Measurements from ENCODE around the gene C5.

The C5 gene

DNA sequence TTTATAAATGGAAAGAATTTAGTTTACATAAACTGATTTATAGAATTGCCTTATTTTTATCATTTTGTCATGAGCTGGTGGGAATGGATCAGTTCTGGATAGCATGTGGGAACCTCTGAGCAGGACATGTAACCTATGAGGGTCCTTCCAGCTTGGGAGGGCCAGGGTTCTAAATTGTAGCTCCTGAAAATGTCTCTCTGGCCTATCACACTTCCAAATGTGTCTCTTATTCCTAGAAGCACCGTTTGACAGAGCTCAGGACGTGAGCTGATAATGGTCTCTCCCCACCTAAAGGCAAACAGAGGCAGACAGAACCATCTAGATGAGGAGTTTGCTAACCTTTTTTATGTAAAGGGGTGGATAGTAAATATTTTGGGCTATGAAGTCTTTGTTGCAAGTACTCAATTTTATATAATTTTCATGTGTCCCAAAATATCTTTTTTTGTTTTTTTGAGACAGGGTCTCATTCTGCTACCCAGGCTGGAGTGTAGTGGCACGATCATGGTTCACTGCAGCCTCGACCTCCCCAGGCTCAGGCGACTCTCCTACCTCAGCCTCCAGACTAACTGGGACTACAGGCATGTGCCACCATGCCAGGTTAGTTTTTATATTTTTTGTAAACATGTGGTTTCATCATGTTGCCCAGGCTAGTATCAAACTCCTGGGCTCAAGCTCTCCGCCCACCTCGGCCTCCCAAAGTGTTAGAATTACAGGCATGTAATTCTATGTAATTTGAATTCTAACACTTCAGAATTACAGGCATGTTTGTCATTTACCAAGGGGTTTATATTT is 127.5 kb downstream of the C5 start:
- DNase-seq: no peak

DNA sequence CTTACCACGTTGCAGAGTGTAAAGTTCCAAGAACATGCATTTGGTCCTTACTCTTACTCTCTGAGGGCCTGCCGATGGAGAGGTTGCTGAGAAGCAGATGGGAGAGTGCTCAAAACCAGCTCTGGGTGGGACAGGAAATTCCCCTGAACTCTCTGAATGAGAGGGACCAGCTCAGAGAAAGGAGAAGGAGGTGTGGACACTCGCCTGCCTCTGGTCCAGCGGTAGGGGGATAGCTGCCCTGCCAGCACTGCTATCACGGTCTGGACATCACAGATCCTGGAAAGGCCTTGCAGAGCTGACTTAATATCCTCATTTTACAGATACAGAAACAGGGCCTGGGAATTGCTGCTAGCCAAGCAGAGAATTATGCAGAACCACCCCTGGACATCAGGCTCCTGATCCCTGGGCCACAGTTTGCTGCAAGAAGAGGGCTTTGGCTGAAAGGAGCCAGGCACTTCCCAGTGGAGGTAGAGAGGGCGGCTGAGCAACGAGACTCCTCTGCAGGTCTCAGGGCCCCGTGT is 128.4 kb downstream of the C5 start:
- DNase-seq: no peak

DNA sequence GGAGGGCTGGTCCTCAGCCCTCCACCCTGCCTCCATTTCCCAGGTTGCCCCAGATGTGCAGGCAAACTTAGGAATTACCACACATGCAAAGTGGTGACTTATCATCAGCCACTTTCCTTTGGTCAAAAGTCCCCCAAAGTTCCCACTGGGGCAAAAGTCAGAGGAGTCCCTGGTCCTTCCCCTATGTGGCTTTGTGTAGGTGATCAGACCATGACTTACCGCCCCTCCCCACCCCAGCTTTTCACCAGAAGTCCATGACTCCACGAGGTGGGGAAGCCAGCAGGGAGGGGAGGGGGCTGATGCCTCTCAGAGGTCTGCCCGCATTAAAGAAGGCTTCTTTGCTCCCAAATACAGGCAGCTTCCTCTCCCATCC is 129.3 kb downstream of the C5 start:
- DNase-seq: no peak

DNA sequence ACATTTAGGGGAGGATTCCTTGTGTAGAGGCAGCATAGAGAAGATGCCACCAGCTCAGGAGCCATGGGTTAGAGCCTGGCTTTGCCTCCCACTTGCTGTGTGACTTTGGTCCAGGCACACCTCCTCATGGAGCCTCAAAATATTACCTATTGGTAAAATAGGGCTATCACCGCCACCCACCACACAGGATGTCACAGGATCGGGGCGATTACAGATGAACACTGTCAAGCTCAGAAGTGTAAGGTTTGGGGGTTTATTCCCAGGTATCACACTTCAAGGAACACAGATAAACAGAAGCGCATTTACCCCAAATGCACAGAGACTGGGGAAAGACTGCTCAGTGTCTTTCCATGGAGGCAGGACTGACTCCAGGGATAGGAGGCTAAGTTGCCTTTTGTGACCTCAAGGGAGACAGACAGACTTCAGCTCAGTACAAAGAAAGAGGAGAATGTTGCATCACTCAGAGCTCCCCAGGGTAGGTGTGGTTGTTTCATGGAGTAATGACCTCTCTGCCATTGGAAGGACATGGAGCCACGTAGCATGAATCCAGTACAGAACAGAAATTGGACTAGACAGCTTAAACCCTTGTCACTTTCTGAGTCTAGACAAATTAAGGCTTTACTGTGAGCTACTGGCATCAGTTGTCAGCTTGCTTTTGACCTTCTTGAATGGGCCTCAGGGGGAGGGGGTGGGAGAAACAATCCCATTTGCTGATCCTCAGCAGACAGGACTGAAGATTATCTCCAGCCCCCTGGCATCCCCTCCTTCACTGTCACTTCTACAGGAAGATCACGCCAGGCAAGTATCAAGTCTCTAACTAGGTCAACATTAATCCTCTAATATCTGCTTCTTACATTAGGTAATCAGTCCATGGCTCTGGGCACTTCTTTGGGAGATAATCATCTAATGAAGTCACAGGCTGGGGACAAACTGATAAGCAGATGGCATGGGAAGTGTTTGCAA is 130.0 kb downstream of the C5 start:
- DNase-seq: no peak

DNA sequence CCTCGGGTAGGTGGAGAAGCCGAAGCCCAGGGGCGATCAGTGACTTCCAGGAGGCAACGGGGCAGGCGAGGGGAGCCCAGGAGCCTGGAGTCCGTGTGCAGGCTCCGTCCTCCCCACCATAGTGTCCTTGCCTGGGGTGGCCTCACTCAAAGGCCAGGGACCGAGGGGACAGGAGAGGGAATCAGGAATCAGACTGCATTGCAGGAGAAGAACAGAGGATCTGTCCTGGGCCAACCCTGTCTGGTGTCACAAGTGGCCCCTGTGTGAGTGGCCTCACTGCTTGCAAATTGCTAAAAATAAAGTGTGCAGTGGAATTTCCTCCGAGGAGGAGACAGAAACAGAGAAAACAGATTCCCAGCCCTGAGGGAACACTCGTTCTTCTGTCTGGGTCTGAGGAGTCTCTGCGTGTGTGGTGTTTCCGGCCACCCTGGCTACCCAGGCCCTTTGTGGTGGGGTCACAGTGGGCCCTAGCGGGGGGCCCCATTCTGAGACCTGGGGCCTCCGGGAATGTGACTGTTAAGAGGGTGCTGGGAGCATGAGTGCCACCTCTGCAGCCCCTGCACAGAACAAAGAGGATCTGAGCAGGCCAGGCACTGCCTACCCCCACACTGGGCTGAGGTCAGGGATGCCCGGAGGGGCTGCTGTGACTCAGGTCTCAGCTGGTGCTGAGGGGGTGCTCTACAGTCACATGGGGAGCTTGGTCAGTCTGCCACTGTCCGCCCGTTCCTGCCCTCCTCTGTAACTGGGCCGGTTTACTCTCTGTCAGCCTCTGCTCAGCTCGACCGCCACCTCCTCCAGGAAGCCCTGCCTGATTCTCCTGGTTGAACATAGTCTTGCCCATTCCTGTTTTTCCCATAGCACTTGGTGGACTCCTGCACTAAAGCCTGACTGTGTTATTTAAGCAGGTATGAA is 130.9 kb downstream of the C5 start:
- DNase-seq: no peak

DNA sequence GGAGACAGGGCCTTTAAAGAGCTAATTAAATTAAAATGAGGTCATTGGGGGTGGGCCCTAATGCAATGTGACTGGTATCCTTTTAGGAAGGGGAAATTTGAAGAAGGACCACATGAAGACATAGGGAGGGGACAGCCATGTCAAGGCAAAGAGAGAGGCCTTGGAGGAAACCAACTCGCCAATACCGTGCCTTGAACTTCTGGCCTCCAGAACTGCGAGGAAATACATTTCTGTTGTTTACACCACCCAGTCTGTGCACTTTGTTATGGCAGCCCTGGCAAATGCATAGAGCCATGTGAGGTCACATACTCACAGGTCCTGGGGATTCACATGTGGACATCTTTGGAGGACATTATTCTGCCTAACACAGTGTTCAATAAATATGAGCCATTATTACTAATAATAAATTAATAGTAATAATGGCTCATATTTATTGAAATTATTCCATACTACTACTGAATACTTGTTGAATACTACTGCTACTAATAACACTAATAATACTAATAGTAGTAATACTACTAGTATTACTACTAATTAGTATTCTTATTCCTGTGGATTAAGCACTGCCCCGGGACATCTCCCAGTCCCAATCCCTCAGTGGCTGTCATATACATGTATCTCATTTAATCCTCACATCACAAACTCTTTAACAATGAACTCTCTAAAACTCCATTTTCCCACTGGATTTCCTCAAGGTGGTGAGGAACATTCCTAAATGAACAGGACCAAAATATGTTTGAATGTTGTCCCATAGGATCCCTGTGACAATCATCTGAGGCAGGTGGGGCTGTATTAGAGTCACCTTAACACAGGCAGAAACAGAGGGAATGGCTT is 131.9 kb downstream of the C5 start:
- no peak for DNase-seq

DNA sequence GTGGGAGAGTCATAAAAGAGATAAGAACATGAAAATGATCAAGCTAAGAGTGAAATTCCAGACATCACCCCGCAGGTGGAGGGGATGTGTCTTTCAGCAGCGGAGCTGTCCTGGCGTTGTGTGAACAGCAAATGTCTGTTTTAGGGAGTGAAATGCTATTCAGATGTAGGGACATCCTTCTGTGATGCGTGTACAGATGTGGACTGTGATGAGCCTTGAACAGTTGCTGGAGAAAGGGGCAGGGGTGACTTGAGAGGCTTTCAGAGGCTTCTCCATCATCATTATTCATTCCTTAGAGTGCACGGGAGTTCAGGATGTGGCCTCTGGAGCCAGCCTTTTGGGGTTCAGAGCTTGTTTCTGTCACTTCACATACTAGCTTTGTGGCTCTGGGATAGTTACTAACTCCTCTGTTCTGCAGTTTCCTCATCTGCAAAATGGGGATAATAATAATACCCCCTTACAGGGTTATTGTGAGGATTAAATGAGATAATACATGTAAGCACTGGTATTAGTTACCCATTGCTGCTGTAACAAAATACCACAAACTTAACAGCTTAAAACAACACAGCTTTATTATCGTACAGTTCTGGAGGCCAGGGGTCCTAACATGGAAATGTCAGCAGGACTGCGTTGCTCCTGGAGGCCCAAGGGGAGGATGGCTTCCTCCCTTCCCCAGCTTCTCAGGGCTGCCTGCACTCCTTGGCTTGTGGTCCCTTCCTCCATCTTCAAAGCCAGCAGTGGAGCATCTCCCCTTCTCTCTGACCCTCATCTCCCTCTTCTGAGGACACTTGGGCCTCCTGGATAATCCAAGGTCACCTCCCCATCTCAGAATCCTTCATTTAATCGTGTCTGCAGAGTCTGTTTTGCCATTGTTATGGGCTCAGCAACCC is 132.8 kb downstream of the C5 start:
- no peak for DNase-seq

DNA sequence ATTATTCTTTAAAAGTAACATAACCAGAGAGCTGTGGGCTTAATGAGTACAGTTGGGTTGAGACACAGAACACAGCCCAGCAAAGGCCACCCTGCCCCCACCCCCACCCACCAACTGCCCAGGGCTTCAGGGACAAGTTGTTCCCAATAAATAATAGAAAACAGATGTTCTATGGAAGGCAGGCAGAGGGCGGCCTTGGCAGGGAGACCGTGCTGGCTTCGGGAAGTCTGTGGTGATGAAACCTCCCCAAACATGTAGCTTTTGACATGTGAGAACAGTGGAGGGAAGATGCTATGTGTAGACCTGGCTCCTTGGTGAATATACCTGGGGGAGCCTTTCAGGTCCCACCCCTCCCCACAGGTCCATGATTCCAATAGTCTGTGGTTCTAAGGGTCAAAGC is 133.5 kb downstream of the C5 start:
- no peak for DNase-seq

DNA sequence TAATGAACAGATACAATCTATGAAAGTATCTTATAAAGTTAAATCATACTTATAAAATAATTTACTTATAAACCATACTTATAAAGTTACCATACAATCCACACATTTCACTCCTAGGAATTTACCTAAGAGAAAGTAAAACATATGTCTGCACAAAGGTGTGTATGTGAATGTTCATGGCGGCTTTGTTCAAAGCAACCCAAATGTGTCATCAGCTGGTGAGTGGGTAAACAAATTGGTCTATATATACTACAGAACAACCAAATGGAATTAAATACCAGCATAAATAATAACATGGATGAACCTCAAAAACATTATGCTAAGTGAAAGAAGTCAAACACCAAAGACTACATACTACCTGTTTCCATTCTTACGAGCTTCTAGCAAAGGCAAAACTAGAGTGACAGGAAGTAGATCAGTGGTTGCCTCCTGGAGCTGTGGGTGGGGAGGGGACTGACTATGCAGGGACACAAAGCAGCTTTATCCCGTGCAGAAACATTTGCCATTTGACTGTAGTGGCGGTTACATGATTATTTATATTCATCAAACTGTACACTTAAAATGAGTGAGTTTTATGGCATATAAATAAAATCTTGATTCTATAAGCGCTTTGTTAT is 134.1 kb downstream of the C5 start:
- DNase-seq: peak; percentile 35

DNA sequence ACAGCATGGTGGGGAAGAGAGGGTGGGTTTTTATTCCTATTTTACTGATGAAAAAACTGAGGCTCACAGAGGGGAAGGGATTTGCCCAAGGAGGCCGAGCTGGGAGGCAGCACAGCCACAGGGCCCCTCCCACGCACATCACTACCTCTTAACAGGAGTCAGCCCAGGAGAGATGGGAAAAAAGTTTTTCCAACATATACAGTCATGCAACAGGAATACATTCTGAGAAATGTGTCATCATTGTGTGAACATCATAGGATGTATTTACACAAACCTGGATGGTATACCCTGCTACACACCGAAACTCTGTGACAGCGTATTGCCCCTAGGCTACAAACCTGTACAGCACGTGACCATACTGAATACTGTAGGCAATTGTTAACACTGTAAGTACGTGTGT is 135.1 kb downstream of the C5 start:
- no peak for DNase-seq

DNA sequence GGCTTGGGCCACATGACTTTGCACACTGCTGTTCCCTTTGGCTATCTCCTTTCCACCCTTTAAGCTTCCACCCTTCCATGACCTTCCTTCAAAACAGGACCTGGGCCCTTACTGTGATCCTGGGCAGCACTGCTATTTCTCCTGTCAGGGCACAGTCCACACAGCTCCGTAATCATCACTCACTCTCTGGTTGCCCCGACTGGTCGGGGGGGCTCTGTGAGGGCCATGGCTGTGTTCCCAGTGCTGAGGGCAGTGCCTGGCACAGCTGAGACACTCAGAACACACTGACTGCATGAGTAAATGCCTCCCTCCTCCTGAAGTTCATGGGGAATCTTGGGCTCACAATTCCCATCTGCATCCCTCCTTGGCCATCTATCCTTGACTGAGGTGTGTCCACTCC is 135.7 kb downstream of the C5 start:
- no peak for DNase-seq

DNA sequence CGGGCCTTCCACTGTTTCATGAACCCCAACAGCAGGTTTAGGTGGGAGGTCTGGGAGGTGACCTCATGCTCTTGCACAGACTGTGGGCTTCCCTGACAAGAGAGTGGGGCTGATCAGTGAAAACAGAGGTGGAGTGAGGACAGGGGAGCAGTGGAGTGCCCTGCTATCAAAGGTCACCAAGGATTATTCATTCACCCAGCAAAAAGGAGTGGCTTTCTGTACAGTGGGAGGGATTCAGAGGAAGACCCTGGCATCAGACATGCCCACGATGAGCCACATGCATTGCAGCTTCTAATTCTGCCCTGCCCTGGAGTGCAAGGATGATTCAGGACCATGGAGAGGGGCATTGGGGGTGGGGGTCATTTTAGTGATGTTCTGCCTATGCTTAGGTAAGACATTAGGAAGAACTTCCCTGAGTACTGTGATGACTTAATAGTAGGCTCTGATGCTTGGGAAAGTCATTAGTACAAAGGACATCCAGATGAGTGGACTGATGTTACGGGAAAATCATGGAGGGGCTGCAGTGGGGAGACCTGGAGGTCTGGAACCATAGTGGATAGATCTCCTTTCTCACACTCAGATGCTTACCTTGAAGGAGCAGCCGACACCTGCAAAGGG is 136.3 kb downstream of the C5 start:
- DNase-seq: no peak

DNA sequence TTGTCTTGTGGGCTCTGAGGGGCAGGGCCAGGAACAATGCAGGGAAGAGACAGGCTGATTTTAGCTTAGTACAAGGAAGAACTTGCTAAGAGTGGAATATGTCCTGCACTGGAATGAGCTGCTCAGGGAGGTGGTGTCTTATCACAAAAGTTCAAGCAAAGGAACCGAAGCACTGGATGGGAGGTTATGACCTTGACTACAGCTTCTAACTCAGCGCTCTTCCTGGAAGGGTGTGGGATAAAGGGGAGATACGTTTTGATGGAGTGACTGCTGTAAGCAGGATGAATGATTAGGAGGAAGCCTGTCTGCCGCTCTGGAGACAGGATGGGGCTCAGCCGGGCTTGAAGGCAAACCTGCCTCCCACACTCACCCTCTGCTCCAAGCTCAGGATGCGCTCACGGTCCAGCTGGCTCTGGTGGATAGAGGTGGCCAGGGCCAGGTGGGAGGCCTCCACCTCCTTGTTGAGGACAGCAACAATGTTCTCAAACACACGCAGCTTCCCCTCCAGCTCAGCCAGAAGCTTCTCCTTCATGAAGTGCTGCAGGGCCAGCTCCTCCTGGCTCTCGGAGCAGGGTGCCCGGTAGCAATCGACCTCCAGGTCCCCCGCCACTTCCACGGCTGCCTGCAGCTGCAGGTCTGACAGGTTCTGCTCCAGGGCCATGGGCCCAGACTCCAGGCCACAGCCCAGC is 137.0 kb downstream of the C5 start:
- DNase-seq: no peak

DNA sequence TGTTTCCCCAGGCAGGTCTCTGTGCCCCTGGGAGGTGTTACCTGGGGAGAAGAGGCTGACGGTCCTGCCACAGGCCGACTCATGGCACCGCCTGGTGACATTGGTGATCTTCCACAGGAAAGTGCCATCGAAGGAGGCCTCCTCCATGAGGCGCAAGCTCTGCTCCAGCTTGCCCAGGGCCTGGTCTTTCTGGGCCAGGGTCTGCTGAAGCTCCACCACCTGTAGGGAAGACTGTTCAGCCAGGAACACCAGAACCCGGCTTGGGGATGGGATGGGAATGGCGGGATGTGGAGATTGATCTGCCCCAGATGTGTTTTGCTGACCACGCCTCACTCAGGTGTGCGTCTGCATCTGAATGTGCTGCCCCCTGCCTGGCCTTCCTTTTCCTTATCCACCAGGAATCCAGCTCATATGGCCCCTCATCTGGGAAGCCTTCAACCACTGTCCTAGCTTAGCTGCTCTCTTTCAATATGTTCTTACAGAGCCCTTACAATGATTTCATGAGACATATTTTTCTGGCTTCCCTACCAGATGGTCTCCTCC is 138.7 kb downstream of the C5 start:
- no peak for DNase-seq

DNA sequence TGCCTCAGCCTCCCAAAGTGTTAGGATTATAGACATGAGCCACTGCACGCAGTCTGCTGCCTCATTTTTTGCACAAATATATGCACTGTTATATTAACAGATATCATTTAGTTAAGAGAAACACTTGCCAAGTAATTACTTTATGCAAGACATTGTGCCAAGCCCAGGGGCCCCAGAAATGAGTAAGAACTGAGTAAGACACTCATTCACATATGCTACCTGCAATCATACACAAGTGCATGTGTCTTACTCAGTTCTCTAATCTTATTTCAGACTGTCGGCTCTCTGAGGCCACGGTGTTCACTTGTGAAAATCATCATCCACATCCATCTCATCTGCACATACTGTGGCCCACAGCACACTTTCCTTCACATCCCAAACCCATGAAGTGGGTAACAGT is 139.4 kb downstream of the C5 start:
- no peak for DNase-seq

DNA sequence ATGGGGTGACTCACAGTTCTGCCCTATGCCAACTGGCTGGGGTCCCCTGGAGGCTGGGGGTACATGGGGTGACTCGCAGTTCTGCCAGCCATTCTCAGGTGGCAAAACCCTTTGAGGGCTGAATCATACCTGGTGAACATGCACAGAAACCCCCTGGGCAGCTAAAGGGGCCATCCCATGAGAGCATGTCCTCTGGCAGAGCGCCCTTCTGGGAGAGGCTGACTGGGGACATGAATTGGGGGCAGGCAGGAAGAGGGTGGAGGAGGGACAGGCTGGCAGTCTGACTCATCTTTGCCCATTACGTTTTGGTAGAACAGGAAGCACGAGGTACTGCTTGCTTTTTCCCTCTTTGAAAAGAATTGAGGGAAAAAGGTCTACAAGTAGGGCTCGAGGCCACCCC is 140.2 kb downstream of the C5 start:
- DNase-seq: peak; percentile 39

DNA sequence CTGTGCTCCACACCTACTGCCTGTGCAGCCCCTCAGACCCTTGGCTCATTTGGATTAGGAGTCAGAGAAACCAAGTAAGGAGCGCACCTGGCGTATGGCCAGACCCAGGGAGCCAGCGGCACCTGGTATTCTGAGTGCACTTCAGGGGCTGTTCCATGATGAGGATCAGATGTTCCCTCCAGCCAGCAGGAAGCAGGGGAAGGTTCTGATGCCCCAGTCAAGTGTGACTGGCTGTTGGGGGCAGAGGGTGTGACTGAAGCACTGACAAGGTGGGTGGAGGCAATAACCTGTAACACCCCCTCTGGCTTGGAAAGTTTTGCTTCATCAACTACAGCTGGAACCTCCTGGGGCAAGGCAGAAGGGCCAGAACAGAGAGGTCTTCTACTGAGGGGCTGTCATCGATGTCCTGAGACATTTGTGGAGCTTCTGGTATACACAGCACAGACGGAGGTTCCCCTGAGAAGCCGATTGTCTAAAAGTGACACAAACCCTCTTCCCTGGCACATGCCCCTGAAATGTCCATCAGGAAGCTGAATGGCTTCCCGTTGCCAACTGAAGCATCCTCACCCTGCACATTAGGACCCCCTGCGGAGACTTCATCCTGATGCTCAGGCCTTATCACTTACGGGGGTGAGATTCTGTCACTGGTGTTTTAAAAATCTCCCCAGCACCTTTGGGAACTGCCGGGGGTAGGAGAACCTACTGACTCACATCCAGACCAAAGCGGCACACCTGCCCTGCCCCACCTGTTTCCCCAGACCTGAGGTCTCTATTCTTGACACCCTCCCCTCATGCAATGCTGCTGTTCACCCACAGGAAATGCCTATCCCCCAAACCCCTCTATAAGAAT is 144.5 kb downstream of the C5 start:
- peak; percentile 38 for DNase-seq

DNA sequence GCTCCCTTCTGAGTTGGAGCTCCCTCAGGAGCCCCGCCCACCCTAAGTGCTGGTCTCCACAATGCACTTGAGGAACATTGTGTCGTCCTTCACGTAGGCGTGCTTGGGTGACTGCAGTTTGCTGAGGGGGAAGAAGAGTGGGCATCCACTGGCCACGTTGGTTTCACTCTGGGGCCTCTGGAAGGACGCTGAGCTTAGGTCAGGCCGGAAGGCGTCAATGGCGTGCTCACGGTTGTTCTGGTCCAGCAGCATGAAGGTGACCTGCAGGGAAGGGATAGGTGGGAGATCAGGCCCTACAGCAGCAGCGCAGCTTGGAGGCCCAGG is 145.1 kb downstream of the C5 start:
- no peak for DNase-seq
